Dermis microvascular lymphatic vessel endothelial cell (primary cell): Measurements from ENCODE around the gene DNAJC27. TPM values are rescaled to one million over a fixed set of nuclear protein-coding genes. Genes with fewer than 3 reads are reported as not detected.
"Not testable (repeated sequence)": the region's sequence is repeated elsewhere in the genome, so short reads cannot be mapped to it uniquely, and the experiment has no call there.

Experiments used
- DNase-seq, 2 donors: peaks; one replicate each; pipeline versions ENCODE4 v3.0.0 to v3.0.0-alpha.2; 2010; ENCODE audit warnings: low read depth in 2 of 2
- total RNA-seq: library from RNA; depleted of rRNA; stranded (reverse); fragments of >200 nt; gene quantifications from 2 replicates; pipeline ENCODE4 v1.2.1, GENCODE V29; 2014

Gene DNAJC27
- 1.0 and 1.5 TPM in 2 replicates for total RNA-seq

- peak; percentile 96 to 98 for DNase-seq
These were observed at the start of gene DNAJC27 for GRCh38 chr2:24971536-24972314. Gene DNAJC27 (minus strand): TSS chr2:24971955. CDS start chr2:24971904, 51 bp downstream.

- no peak for DNase-seq
These were observed 46.9 kb upstream of the DNAJC27 start for GRCh38 chr2:25018681-25019080.

- no peak for DNase-seq
These were observed 42.9 kb upstream of the DNAJC27 start for GRCh38 chr2:25014631-25015030.

GRCh38 chr2:25011342-25011741, 39.6 kb upstream of the DNAJC27 start:
- not testable (repeated sequence) for DNase-seq

GRCh38 chr2:25009954-25010353, 38.2 kb upstream of the DNAJC27 start:
- DNase-seq: peak in 1 of 2 donors; percentile 12

GRCh38 chr2:25002066-25002465, 30.3 kb upstream of the DNAJC27 start:
- DNase-seq: no peak

GRCh38 chr2:25001325-25001637, 29.5 kb upstream of the DNAJC27 start:
- no peak for DNase-seq

GRCh38 chr2:25000503-25001324, 29.0 kb upstream of the DNAJC27 start:
- DNase-seq: no peak

- DNase-seq: peak; percentile 24 to 46
These were observed 28.3 kb upstream of the DNAJC27 start for GRCh38 chr2:25000036-25000435.

GRCh38 chr2:24999097-24999496, 27.3 kb upstream of the DNAJC27 start:
- not testable (repeated sequence) for DNase-seq

GRCh38 chr2:24994146-24994724, 22.5 kb upstream of the DNAJC27 start:
- no peak for DNase-seq

GRCh38 chr2:24993406-24994145, 21.8 kb upstream of the DNAJC27 start:
- DNase-seq: no peak

- peak in 1 of 2 donors; percentile 10 for DNase-seq
These were observed 14.6 kb upstream of the DNAJC27 start for GRCh38 chr2:24986372-24986771.

GRCh38 chr2:24985511-24985910, 13.8 kb upstream of the DNAJC27 start:
- DNase-seq: no peak

GRCh38 chr2:24984912-24985311, 13.2 kb upstream of the DNAJC27 start:
- peak in 1 of 2 donors; percentile 22 for DNase-seq

GRCh38 chr2:24981411-24982136, 9.8 kb upstream of the DNAJC27 start:
- DNase-seq: no peak

GRCh38 chr2:24978661-24979060, 6.9 kb upstream of the DNAJC27 start:
- DNase-seq: no peak

- no peak for DNase-seq
These were observed 5.9 kb upstream of the DNAJC27 start for GRCh38 chr2:24977631-24978030.

GRCh38 chr2:24973812-24974211, 2.1 kb upstream of the DNAJC27 start:
- no peak for DNase-seq

GRCh38 chr2:24972315-24972961, 683 bp upstream of the DNAJC27 start:
- DNase-seq: peak; percentile 54 to 68

- DNase-seq: peak in 1 of 2 donors; percentile 48
These were observed 544 bp downstream of the DNAJC27 start for GRCh38 chr2:24971286-24971535.
